ENCODE measurements around the gene B9D1.

B9D1 gene

GRCh38 chr17:19317359-19318095, 45.0 kb downstream of the B9D1 start:
- peak; percentile 95 for DNase-seq
- peak overlapping the region; percentile 65 for H3K27ac ChIP-seq (ENCODE audit: low read length)
- TF ChIP-seq, protein P1, sequence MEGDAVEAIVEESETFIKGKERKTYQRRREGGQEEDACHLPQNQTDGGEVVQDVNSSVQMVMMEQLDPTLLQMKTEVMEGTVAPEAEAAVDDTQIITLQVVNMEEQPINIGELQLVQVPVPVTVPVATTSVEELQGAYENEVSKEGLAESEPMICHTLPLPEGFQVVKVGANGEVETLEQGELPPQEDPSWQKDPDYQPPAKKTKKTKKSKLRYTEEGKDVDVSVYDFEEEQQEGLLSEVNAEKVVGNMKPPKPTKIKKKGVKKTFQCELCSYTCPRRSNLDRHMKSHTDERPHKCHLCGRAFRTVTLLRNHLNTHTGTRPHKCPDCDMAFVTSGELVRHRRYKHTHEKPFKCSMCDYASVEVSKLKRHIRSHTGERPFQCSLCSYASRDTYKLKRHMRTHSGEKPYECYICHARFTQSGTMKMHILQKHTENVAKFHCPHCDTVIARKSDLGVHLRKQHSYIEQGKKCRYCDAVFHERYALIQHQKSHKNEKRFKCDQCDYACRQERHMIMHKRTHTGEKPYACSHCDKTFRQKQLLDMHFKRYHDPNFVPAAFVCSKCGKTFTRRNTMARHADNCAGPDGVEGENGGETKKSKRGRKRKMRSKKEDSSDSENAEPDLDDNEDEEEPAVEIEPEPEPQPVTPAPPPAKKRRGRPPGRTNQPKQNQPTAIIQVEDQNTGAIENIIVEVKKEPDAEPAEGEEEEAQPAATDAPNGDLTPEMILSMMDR (IDR thresholded peaks at IDR 0.05; ENCODE audit: low read length) = peak; percentile 66
- no peak for TF ChIP-seq EZH2 (optimal IDR thresholded peaks at IDR 0.05; ENCODE audit: low read depth, low read length)
- no peak for TF ChIP-seq EZH2phosphoT487 (IDR thresholded peaks at IDR 0.05; ENCODE audit: low read length)
- peaks cover 6% of the 10 kb centered on the region; the same call in 1 of the 2 replicates for H3F3A ChIP-seq (ENCODE audit: insufficient read depth, low read length)
- H3K9me3 ChIP-seq (replicated peaks; ENCODE audit: insufficient read depth, low read length) = no peaks in the 10 kb centered on the region
- no peaks in the 10 kb centered on the region for H3K27me3 ChIP-seq (replicated peaks; ENCODE audit: insufficient read depth, low read length)
- no peaks in the 10 kb centered on the region for H3K9me2 ChIP-seq (replicated peaks; ENCODE audit: insufficient read depth, low read length)
- H3K36me3 ChIP-seq (replicated peaks; ENCODE audit: insufficient read depth, low read length) = no peaks in the 10 kb centered on the region
- peaks cover 18% of the 10 kb centered on the region for H3K4me1 ChIP-seq (ENCODE audit: low read length)
- no peaks in the 10 kb centered on the region for H3K79me2 ChIP-seq (ENCODE audit: low read length)
- H3K4me3 ChIP-seq (ENCODE audit: low read length) = peak overlapping the region; percentile 41
- H3K9ac ChIP-seq (ENCODE audit: low read length) = peak overlapping the region; percentile 57
- H4K20me1 ChIP-seq (ENCODE audit: insufficient read depth, low read length) = no peaks in the 10 kb centered on the region
- peak overlapping the region; percentile 87 for H3K4me2 ChIP-seq (ENCODE audit: low read depth, low read length)
- peak overlapping the region; percentile 85 for H2AFZ ChIP-seq (ENCODE audit: low read length)

DNA sequence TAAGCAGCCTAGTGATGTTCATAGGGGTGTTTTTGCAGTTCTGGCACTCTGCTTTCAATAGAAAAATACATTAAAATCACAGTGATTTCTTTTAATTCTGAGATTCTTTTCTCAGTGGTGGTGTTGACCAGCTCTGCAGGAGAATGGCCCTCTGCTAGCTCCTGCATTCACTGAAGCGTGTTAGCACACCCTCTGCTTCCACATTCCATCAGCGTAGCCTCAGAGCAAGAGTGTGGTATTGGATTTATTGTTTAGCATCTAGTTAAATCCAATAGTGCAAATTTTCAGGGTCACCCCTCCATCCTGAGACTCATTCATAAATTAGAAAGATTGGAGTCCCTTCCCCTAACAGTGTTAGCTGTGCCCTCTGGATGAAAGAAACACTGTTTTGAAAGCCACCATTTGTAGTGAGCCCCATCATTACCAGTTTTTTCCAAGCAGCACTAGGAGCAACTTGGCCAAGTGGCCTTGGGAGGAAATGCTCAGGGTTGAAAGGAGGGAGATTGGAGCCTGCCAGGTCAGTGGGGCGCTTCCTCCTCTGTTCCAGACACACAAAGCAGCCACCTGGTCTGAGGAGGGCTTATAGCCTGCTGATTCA, 45.7 kb downstream of the B9D1 start:
- Histone ChIP-seq H3K4me2 (ENCODE audit: low read depth, low read length) (peak overlapping the region; percentile 87), H3K9ac (ENCODE audit: low read length) (peak overlapping the region; percentile 57; the same call in 1 of the 2 replicates)
- TF ChIP-seq EZH2phosphoT487 (IDR thresholded peaks at IDR 0.05; ENCODE audit: low read length) (no peak), EZH2 (optimal IDR thresholded peaks at IDR 0.05; ENCODE audit: low read depth, low read length) (no peak)
- TF ChIP-seq, protein P1 (IDR thresholded peaks at IDR 0.05; ENCODE audit: low read length) = no peak

GRCh38 chr17:19315104-19315503, 47.4 kb downstream of the B9D1 start:
- Histone ChIP-seq H3K36me3 (replicated peaks; ENCODE audit: insufficient read depth, low read length) (no peaks in the 10 kb centered on the region), H3K27me3 (replicated peaks; ENCODE audit: insufficient read depth, low read length) (no peaks in the 10 kb centered on the region), H3K4me2 (ENCODE audit: low read depth, low read length) (no peak overlapping the region)

More for the DNA sequence above, 45.7 kb downstream of the B9D1 start:
- peak overlapping the region; percentile 65 for H3K27ac ChIP-seq (ENCODE audit: low read length)
- no peaks in the 10 kb centered on the region for H3K9me2 ChIP-seq (replicated peaks; ENCODE audit: insufficient read depth, low read length)
- H3K4me3 ChIP-seq (ENCODE audit: low read length) = no peak overlapping the region
- H3K79me2 ChIP-seq (ENCODE audit: low read length) = no peaks in the 10 kb centered on the region
- H3K27me3 ChIP-seq (replicated peaks; ENCODE audit: insufficient read depth, low read length) = no peaks in the 10 kb centered on the region
- DNase-seq = no peak
- H2AFZ ChIP-seq (ENCODE audit: low read length) = peak overlapping the region; percentile 26
- no peaks in the 10 kb centered on the region for H3K9me3 ChIP-seq (replicated peaks; ENCODE audit: insufficient read depth, low read length)
- H3K36me3 ChIP-seq (replicated peaks; ENCODE audit: insufficient read depth, low read length) = no peaks in the 10 kb centered on the region
- H3F3A ChIP-seq (ENCODE audit: insufficient read depth, low read length) = peaks cover 8% of the 10 kb centered on the region
- peaks cover 23% of the 10 kb centered on the region for H3K4me1 ChIP-seq (ENCODE audit: low read length)
- H4K20me1 ChIP-seq (ENCODE audit: insufficient read depth, low read length) = no peaks in the 10 kb centered on the region

More at GRCh38 chr17:19315104-19315503, 47.4 kb downstream of the B9D1 start:
- Histone ChIP-seq H3F3A (ENCODE audit: insufficient read depth, low read length) (peaks cover 11% of the 10 kb centered on the region), H3K79me2 (ENCODE audit: low read length) (no peaks in the 10 kb centered on the region), H3K27ac (ENCODE audit: low read length) (no peak overlapping the region), H3K4me1 (ENCODE audit: low read length) (peaks cover 32% of the 10 kb centered on the region), H3K9me2 (replicated peaks; ENCODE audit: insufficient read depth, low read length) (no peaks in the 10 kb centered on the region), H2AFZ (ENCODE audit: low read length) (no peak overlapping the region), H3K9ac (ENCODE audit: low read length) (no peak overlapping the region), H4K20me1 (ENCODE audit: insufficient read depth, low read length) (no peaks in the 10 kb centered on the region), H3K9me3 (replicated peaks; ENCODE audit: insufficient read depth, low read length) (no peaks in the 10 kb centered on the region), H3K4me3 (ENCODE audit: low read length) (no peak overlapping the region)
- no peak for TF ChIP-seq EZH2 (optimal IDR thresholded peaks at IDR 0.05; ENCODE audit: low read depth, low read length)
- TF ChIP-seq EZH2phosphoT487 (IDR thresholded peaks at IDR 0.05; ENCODE audit: low read length) = no peak
- TF ChIP-seq, protein P1 (IDR thresholded peaks at IDR 0.05; ENCODE audit: low read length) = no peak
- DNase-seq = no peak

Measured in MM.1S (cell line).